LNCaP clone FGC (cell line): ENCODE data around the gene SLC35E4.

Experiments
- DNase-seq: peaks from one replicate; pipeline ENCODE4 v3.0.0-alpha.2; 2011; ENCODE audit warnings: low read depth
- H3K4me3 ChIP-seq: 2 replicates; pipeline ENCODE4 v1.5.1; 2011; ENCODE audit warnings: mild to moderate bottlenecking, low read depth, low read length, control low read depth
- TF ChIP-seq, protein P1 (sequence below): IDR thresholded peaks from 2 replicates; pipeline ENCODE4 v1.5.1; 2012; ENCODE audit warnings: mild to moderate bottlenecking; ENCODE audit not compliant: control insufficient read depth, insufficient read depth; ENCODE audit errors: extremely low read depth

Gene SLC35E4

DNA sequence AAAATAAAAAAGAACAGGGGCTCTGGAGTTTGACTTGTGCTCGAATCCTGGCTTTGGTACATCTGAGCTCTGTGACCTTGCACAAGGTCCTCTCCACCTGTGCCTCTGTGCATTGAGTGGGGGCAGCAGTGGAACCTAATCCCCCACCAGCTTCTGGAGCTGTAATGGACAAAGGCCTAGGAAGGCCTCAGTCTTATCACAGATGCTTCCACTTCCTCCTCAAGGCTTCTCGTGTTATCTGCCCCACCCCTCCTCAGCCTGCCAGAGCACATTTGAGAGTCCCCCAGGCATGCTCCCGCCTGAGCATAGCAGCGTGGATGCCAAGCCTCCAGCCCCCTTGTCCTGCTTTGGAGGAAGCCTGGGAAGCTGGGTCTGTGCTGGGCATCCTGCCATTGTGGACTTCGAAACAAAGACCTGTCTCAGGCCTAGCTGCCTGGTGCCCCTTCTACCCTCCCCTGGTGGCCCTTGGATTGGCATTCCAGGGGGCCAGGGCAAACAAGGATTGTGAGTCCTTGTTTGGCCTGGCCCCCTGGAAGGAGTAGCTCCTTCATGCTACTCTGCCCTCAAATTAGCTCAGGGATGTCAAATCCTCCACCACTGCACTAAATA, 15.0 kb downstream of the SLC35E4 start:
- H3K4me3 ChIP-seq, result no peak overlapping the region
- TF ChIP-seq, protein P1, sequence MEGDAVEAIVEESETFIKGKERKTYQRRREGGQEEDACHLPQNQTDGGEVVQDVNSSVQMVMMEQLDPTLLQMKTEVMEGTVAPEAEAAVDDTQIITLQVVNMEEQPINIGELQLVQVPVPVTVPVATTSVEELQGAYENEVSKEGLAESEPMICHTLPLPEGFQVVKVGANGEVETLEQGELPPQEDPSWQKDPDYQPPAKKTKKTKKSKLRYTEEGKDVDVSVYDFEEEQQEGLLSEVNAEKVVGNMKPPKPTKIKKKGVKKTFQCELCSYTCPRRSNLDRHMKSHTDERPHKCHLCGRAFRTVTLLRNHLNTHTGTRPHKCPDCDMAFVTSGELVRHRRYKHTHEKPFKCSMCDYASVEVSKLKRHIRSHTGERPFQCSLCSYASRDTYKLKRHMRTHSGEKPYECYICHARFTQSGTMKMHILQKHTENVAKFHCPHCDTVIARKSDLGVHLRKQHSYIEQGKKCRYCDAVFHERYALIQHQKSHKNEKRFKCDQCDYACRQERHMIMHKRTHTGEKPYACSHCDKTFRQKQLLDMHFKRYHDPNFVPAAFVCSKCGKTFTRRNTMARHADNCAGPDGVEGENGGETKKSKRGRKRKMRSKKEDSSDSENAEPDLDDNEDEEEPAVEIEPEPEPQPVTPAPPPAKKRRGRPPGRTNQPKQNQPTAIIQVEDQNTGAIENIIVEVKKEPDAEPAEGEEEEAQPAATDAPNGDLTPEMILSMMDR, result no peak

DNA sequence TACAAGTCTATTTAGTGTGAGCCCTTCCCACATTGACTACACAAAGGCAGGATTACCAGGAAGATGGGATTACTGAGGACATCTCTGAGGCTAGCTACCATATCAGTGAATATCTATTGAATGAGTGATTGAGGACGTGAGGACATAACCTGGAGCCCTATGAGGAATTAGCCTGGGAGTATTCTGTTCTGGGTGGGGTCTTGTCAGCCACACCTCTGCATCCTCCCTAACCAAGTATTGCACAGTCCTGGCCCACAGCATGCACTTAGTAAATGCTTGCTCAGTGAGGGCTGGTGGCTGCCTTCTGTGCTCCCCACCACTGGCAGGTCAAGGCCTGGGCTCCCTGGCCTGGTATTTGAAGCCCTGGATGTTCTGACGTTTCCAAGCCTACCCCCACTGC, 17.3 kb downstream of the SLC35E4 start:
- TF ChIP-seq, protein P1, result no peak
- DNase-seq, result no peak
- H3K4me3 ChIP-seq, result no peak overlapping the region

More for the DNA sequence above, 15.0 kb downstream of the SLC35E4 start:
- DNase-seq, result no peak

DNA sequence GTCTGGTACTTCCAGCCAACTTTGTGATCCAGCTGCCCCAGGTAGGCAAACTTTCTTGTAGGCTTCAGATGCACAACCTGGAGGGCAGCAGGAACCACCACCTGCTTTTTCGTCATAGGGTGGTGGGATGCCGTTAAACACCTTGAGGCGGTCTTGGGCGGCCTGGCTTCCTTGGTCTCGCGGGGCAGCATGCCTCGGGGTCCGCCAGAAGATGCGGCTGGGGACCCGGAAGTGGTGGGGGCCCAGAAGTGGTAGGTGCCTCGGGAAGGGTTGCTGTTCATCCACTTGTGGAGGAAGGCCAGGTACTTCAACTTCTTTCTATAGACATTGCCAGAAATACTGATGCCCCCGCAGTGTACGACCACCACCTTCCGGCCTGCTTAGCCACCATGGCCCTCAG, 18.8 kb downstream of the SLC35E4 start:
- TF ChIP-seq, protein P1, result no peak
- no peak for DNase-seq
- H3K4me3 ChIP-seq, result no peak overlapping the region

GRCh38 chr22:30655532-30655931, 20.0 kb downstream of the SLC35E4 start:
- DNase-seq, result no peak
- H3K4me3 ChIP-seq, result no peak overlapping the region
- TF ChIP-seq, protein P1, result no peak

- no peak overlapping the region for H3K4me3 ChIP-seq
- no peak for DNase-seq
- TF ChIP-seq, protein P1, result no peak
Measured at GRCh38 chr22:30662040-30662439, 26.5 kb downstream of the SLC35E4 start.

- H3K4me3 ChIP-seq, result no peak overlapping the region
- DNase-seq, result no peak
- TF ChIP-seq, protein P1, result no peak
Measured at GRCh38 chr22:30664798-30665197, 29.2 kb downstream of the SLC35E4 start.

DNA sequence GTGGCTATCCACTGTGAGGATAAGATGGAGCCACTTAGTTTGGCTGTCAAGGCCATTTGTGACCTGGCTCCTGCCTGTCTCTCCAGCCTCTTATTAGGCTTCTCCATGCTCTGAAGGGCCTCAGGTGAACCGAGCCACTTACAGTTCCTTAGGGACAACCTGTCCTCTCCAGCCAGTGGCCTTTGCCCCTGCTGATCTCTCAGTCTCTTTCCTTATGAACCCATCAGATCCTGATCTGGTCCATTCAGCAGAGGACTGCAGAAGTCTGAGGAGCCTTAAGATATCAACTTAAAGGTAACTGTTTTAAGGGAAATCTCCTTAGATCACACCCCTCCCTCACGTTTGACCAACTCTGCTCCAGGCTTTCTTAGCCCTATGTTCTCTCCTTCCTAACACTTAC, 29.7 kb downstream of the SLC35E4 start:
- no peak overlapping the region for H3K4me3 ChIP-seq
- DNase-seq, result no peak
- TF ChIP-seq, protein P1, result no peak
